H7 (cell line): ENCODE measurements around the gene JARID2. TPM values are rescaled to one million over a fixed set of nuclear protein-coding genes. Genes with fewer than 3 reads are reported as not detected.

ENCODE experiments used
- DNase-seq: peaks from one replicate; pipeline ENCODE4 v3.0.0; 2012
- H3K27me3 ChIP-seq: 2 replicates; pipeline ENCODE4 v1.6.0; 2011; ENCODE audit warnings: mild to moderate bottlenecking, low read length; ENCODE audit not compliant: control insufficient read depth, insufficient read depth
- H3K36me3 ChIP-seq: replicated peaks from 2 replicates; pipeline ENCODE4 v1.5.1; 2011; ENCODE audit warnings: low read length; ENCODE audit not compliant: control insufficient read depth, insufficient read depth
- H3K4me3 ChIP-seq: 2 replicates; pipeline ENCODE4 v1.5.1; 2011; ENCODE audit warnings: low read depth, mild to moderate bottlenecking, control low read depth, low read length, moderate library complexity; ENCODE audit not compliant: insufficient read depth
- total RNA-seq: library from RNA; depleted of rRNA; stranded (reverse); fragments of >200 nt; shearing (Covaris generic); gene quantifications from 2 replicates; pipeline ENCODE4 v1.2.3, GENCODE V29; 2014

JARID2 gene
- total RNA-seq, 1 experiment from 2014 or later: 95.2 TPM

GRCh38 chr6:15299430-15300131, 53.7 kb downstream of the JARID2 start:
- no peak overlapping the region for H3K4me3 ChIP-seq
- no peaks in the 10 kb centered on the region for H3K27me3 ChIP-seq
- no peak for DNase-seq
- H3K36me3 ChIP-seq: no peaks in the 10 kb centered on the region; the same call in 1 of the 2 replicates

GRCh38 chr6:15301179-15302006, 55.5 kb downstream of the JARID2 start:
- H3K36me3 ChIP-seq: no peaks in the 10 kb centered on the region; the same call in 1 of the 2 replicates
- H3K4me3 ChIP-seq: no peak overlapping the region
- H3K27me3 ChIP-seq: no peaks in the 10 kb centered on the region
- no peak for DNase-seq

GRCh38 chr6:15303162-15303919, 57.5 kb downstream of the JARID2 start:
- no peak for DNase-seq
- no peaks in the 10 kb centered on the region for H3K36me3 ChIP-seq
- H3K27me3 ChIP-seq: no peaks in the 10 kb centered on the region
- H3K4me3 ChIP-seq: no peak overlapping the region

- DNase-seq: no peak
- Histone ChIP-seq H3K27me3 (no peaks in the 10 kb centered on the region), H3K4me3 (no peak overlapping the region), H3K36me3 (no peaks in the 10 kb centered on the region)
These were observed 58.0 kb downstream of the JARID2 start for GRCh38 chr6:15303920-15304291.

- DNase-seq: no peak
- Histone ChIP-seq H3K27me3 (no peaks in the 10 kb centered on the region), H3K4me3 (no peak overlapping the region), H3K36me3 (no peaks in the 10 kb centered on the region)
These were observed 58.6 kb downstream of the JARID2 start for GRCh38 chr6:15304337-15305042.

GRCh38 chr6:15305496-15305895, 59.6 kb downstream of the JARID2 start:
- no peaks in the 10 kb centered on the region for H3K27me3 ChIP-seq
- no peaks in the 10 kb centered on the region for H3K36me3 ChIP-seq
- H3K4me3 ChIP-seq: no peak overlapping the region
- DNase-seq: no peak

- Histone ChIP-seq H3K4me3 (no peak overlapping the region), H3K36me3 (no peaks in the 10 kb centered on the region), H3K27me3 (no peaks in the 10 kb centered on the region)
- DNase-seq: no peak
These were observed 60.0 kb downstream of the JARID2 start for GRCh38 chr6:15305909-15306308.

- Histone ChIP-seq H3K27me3 (no peaks in the 10 kb centered on the region), H3K4me3 (no peak overlapping the region), H3K36me3 (peaks cover 3% of the 10 kb centered on the region; the same call in 1 of the 2 replicates)
- DNase-seq: no peak
These were observed 62.8 kb downstream of the JARID2 start for GRCh38 chr6:15308435-15309213.

- Histone ChIP-seq H3K36me3 (peaks cover 3% of the 10 kb centered on the region; the same call in 1 of the 2 replicates), H3K4me3 (no peak overlapping the region), H3K27me3 (no peaks in the 10 kb centered on the region)
- DNase-seq: no peak
These were observed 63.9 kb downstream of the JARID2 start for GRCh38 chr6:15309611-15310283.

- no peak for DNase-seq
- peaks cover 3% of the 10 kb centered on the region; the same call in 1 of the 2 replicates for H3K36me3 ChIP-seq
- no peaks in the 10 kb centered on the region for H3K27me3 ChIP-seq
- no peak overlapping the region for H3K4me3 ChIP-seq
These were observed 64.8 kb downstream of the JARID2 start for GRCh38 chr6:15310680-15311079.

GRCh38 chr6:15312500-15312899, 66.6 kb downstream of the JARID2 start:
- H3K27me3 ChIP-seq: no peaks in the 10 kb centered on the region
- no peak overlapping the region for H3K4me3 ChIP-seq
- no peak for DNase-seq
- H3K36me3 ChIP-seq: peaks cover 3% of the 10 kb centered on the region; the same call in 1 of the 2 replicates

GRCh38 chr6:15313367-15313766, 67.5 kb downstream of the JARID2 start:
- H3K27me3 ChIP-seq: no peaks in the 10 kb centered on the region
- no peak for DNase-seq
- peaks cover 3% of the 10 kb centered on the region; the same call in 1 of the 2 replicates for H3K36me3 ChIP-seq
- no peak overlapping the region for H3K4me3 ChIP-seq

- H3K36me3 ChIP-seq: peaks cover 1% of the 10 kb centered on the region; the same call in 1 of the 2 replicates
These were observed 70.9 kb downstream of the JARID2 start for GRCh38 chr6:15316754-15317153.

More at GRCh38 chr6:15316754-15317153, 70.9 kb downstream of the JARID2 start:
- no peak for DNase-seq
- H3K27me3 ChIP-seq: no peaks in the 10 kb centered on the region
- no peak overlapping the region for H3K4me3 ChIP-seq
